NCI-H2171 (cell line): ENCODE data around the gene KRT3.
"Not testable (repeated sequence)": the region's sequence is repeated elsewhere in the genome, so short reads cannot be mapped to it uniquely, and the experiment has no call there.

Experiments
- DNase-seq: peaks from one replicate; lab custom pipeline; 2025; lab: John Stamatoyannopoulos, UW

The KRT3 gene

DNA sequence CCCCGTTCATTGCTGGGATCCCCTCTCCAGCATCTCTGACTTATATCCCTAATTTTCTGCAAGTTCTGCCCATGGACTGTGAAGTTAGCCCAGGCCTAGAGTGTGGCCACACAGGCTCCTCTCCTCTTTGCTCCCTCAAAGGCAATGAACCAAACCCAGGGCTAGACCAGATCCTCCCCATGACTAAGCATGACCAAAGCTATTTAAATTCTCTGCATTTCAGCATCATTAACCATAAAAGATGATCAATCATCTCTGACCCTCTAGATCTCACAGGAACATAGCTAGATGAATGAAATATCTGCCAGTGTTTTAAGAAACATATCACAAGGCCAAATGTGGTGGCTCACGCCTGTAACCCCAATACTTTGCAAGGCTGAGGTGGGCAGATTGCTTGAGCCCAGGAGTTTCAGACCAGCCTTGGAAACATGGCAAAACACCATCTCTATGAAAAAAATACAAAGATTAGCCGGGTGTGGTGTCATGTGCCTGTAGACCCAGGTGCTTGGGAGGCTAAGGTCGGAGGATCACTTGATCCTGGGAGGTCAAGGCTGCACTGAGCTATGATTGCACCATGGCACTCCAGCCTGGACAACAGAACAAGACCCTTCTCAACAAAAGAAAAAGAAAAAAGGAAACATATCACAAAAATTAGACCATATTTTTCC lies 2.2 kb upstream of the KRT3 start:
- DNase-seq, result no peak

DNA sequence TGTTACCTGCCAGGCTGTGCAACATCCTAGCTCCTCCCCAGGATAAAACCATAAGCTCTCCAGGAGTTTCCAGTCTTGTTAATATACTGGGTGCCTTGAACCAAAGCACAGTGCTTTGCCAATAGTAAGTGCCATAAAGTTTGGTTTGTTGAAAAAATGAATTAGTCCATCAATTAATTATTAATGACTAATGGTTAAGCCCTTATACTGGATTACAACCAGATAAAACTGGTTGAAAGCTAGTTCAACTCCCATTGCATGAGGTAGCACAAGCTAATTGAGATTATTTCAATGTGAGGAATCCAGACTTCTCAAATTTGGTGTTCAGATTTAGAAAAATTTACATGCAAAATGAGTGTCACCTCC lies 1.6 kb upstream of the KRT3 start:
- DNase-seq, result no peak

DNA sequence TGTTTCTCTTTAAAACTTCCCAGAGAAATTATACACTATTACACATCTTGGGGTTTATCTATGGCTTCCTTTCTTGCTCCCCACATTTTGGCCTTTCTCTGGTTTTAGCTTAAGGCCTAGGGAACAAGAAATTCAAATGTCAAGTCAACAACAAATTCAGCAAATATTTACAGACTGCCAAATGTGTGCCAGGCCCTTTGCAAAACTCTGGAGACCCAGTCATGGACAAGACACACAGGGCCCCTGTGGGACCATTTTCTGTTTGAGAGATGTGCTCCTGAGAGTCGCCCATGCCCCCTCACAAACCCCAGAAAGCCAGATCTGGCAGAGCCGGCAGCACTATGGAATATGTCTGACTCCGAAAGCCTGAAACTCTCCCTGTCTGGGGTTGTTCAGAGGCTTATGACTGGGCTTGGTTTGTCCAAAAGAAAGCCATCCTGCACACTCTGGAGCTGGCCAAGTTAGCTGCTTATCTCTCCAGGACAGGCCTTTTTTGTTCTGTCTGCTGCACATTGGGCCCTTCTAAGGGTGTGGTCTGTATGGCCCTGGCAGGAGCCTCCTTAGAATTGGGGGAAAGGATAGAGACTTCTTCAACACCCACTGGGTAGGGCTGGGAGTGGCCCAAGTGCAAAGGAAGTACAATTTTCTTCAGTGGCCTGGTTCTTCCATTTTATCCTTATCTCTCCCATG lies 1.1 kb upstream of the KRT3 start:
- no peak for DNase-seq

DNA sequence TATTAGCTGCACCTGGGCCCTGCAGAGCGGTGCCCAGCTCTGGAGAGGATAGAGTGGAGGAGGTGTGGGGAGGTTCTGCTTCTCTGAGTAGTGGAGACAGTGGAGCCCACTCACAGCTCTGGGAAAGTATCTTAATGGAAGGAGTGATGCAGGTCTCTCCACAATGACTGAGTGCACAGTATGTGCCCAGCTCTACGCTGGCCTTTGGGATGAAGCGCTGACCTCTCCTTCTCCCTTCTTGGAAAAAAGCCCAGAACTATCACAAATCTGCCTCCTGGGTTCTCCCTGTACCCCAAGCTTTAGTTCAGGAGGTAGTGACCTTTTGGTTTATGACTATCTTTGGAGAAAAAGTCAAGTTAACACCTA lies 495 bp upstream of the KRT3 start:
- DNase-seq, result no peak

DNA sequence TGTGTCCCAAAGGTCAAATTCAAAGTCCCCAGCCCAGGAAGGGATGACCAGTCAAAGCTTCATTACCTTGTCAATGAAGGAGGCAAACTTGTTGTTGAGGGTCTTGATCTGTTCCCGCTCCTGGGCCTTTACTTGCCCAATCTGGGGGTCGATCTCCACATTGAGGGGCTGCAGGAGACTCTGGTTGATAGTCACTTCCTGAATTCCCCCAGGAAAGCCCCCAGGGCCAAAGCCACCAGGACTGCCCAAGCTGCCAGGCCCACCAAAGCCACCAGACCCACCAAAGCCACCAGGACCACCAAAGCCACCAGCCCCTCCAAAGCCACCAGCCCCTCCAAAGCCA lies 614 bp downstream of the KRT3 start:
- not testable (repeated sequence) for DNase-seq

- no peak for DNase-seq
Observed at GRCh38 chr12:52794479-52795331, 1.2 kb downstream of the KRT3 start.

- no peak for DNase-seq
Observed at GRCh38 chr12:52792185-52793029, 3.5 kb downstream of the KRT3 start.

- DNase-seq, result no peak
Observed at GRCh38 chr12:52791271-52792184, 4.4 kb downstream of the KRT3 start.

GRCh38 chr12:52790427-52791270 lies 5.3 kb downstream of the KRT3 start:
- DNase-seq, result no peak

- no peak for DNase-seq
Observed at GRCh38 chr12:52789637-52790426, 6.1 kb downstream of the KRT3 start.

DNA sequence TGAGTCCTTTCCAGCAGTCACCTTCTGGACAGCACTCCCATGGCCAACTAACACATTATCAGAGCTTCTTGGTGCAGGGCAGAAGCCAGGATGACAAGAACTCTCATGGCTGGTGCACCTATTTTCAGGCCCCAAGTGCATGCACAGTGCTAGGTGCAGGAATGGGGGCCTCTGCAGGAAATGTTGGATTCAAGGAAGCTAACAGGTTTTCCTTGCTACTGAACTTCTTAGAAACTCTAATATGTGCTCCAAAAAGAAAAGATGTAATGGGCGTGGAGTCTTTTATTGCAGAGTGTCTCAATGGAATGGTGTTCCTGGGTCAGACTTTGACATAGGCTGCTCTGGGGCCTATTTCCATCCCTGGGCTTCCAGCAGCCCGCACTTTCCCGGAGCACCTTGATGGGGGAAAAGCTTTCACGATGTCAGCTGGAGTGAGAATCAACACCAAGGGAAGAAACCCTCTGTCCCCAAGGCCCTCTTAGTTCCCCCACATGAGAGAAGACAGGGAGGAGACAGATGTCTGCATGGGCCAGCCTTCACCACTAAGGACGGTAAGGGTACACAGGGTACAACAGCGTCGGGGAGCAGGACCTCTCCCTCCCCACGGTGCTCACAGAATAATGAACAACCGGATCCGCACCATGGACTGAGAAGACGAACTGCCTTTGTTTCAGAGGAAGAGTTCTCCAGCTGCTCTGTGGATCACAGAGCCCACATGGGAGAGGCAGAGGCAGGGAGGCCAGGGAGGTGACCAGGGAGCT lies 6.9 kb downstream of the KRT3 start:
- DNase-seq, result no peak

GRCh38 chr12:52788192-52788875 lies 7.6 kb downstream of the KRT3 start:
- no peak for DNase-seq

GRCh38 chr12:52787324-52788191 lies 8.4 kb downstream of the KRT3 start:
- DNase-seq, result no peak

DNA sequence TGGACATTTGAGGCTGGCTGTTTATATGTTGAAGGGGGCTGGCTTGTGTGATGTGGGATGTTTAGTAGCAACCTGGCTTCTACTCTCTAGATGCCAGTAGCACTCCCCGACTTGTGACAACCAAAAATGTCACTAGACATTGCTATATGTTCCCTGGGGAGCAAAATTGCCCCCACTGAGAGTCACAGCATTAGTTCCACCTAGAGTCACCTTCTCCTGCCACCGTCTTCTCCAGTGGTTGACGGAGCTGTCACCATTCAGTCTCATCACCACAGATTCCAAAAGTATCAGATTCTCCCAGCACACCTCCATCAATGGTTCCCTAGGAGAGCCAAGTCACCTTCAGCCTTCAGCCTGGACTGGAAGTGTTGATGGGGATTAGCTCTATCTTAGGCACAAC lies 11.0 kb downstream of the KRT3 start:
- DNase-seq, result no peak

DNA sequence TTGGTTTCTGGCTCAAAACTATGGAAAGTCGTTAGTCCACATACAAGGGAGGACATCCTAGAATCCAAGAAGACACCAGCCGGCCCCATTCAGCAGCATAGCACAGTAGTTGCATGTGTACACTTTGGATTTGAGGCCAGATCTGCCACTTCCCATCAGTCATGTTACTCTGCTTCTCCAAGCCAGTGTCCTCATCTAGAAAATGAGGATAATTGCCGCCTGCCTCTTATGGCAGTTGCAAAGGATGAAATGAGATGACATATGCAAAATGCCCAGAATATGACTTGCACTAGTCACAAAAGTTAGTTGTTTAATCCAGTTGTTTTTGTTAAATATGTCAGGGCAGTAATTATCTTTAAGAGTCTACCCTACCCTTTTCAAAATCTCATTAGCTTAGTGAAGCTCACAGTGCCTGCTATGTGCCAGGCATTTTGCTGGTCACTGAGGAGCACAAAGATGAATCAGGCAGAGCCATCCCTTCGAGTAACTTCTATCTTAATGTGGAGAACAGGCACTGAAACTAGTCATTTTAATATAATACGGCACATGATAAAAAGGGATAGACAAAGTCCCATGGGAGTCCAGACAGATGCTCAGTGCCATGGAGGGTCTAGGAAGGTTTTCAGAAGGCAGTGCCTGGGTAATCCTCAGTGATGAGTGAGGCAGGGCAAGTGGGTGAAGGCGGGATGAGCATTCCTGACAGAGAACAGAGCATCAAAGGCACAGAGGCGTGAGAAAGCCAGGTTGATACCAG lies 12.2 kb downstream of the KRT3 start:
- no peak for DNase-seq

- no peak for DNase-seq
Observed at GRCh38 chr12:52782502-52782901, 13.4 kb downstream of the KRT3 start.
